ENCODE results near the gene PARD3B. TPM values are rescaled to one million over a fixed set of nuclear protein-coding genes. Genes with fewer than 3 reads are reported as not detected.
"Not testable (repeated sequence)": the region's sequence is repeated elsewhere in the genome, so short reads cannot be mapped to it uniquely, and the experiment has no call there.

The PARD3B gene
- total and polyA plus RNA-seq, 2 of the 13 experiments (the other 11 are each of a cell fraction or from before 2014, with no cell fraction given), result 0.71 to 2.3 TPM

DNA sequence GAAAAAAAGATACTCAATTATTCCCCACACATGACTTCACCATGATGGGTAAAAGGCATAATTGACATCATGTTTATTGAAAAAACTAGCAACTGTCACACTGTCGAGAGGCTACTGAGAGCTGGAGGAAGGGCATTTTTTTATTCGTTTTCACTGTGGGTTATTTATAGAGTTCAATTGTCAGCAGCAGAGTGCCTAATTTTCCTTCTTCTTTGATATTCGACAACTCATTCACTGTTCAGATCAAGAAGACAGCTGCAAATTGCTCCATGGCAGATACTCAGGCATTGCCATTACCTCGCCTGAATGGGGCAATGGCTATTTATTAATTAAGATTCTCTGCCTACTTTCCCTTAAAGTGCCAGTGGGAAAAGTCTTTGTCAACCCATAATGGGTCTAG lies 939.5 kb downstream of the PARD3B start (continued):
- TF ChIP-seq HES4 (CRISPR knock-in tag; IDR thresholded peaks at IDR 0.05; ENCODE audit: borderline replicate concordance) (no peak), CHD4 (IDR thresholded peaks at IDR 0.05; ENCODE audit: borderline replicate concordance, low read length) (no peak), MTA1 (CRISPR knock-in tag; IDR thresholded peaks at IDR 0.05; ENCODE audit: borderline replicate concordance) (no peak), GATA4 (IDR thresholded peaks at IDR 0.05; ENCODE audit: borderline replicate concordance, low read depth) (no peak), ZSCAN12 (CRISPR knock-in tag; IDR thresholded peaks at IDR 0.05) (no peak), NCOA2 (CRISPR knock-in tag; IDR thresholded peaks at IDR 0.05) (no peak), ZNF713 (CRISPR knock-in tag; IDR thresholded peaks at IDR 0.05) (no peak), ZNF44 (CRISPR knock-in tag; IDR thresholded peaks at IDR 0.05) (no peak)
- TF ChIP-seq, protein P1, sequence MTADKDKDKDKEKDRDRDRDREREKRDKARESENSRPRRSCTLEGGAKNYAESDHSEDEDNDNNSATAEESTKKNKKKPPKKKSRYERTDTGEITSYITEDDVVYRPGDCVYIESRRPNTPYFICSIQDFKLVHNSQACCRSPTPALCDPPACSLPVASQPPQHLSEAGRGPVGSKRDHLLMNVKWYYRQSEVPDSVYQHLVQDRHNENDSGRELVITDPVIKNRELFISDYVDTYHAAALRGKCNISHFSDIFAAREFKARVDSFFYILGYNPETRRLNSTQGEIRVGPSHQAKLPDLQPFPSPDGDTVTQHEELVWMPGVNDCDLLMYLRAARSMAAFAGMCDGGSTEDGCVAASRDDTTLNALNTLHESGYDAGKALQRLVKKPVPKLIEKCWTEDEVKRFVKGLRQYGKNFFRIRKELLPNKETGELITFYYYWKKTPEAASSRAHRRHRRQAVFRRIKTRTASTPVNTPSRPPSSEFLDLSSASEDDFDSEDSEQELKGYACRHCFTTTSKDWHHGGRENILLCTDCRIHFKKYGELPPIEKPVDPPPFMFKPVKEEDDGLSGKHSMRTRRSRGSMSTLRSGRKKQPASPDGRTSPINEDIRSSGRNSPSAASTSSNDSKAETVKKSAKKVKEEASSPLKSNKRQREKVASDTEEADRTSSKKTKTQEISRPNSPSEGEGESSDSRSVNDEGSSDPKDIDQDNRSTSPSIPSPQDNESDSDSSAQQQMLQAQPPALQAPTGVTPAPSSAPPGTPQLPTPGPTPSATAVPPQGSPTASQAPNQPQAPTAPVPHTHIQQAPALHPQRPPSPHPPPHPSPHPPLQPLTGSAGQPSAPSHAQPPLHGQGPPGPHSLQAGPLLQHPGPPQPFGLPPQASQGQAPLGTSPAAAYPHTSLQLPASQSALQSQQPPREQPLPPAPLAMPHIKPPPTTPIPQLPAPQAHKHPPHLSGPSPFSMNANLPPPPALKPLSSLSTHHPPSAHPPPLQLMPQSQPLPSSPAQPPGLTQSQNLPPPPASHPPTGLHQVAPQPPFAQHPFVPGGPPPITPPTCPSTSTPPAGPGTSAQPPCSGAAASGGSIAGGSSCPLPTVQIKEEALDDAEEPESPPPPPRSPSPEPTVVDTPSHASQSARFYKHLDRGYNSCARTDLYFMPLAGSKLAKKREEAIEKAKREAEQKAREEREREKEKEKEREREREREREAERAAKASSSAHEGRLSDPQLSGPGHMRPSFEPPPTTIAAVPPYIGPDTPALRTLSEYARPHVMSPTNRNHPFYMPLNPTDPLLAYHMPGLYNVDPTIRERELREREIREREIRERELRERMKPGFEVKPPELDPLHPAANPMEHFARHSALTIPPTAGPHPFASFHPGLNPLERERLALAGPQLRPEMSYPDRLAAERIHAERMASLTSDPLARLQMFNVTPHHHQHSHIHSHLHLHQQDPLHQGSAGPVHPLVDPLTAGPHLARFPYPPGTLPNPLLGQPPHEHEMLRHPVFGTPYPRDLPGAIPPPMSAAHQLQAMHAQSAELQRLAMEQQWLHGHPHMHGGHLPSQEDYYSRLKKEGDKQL (CRISPR knock-in tag; IDR thresholded peaks at IDR 0.05; ENCODE audit: low read depth), result no peak
- TF ChIP-seq, protein P2, sequence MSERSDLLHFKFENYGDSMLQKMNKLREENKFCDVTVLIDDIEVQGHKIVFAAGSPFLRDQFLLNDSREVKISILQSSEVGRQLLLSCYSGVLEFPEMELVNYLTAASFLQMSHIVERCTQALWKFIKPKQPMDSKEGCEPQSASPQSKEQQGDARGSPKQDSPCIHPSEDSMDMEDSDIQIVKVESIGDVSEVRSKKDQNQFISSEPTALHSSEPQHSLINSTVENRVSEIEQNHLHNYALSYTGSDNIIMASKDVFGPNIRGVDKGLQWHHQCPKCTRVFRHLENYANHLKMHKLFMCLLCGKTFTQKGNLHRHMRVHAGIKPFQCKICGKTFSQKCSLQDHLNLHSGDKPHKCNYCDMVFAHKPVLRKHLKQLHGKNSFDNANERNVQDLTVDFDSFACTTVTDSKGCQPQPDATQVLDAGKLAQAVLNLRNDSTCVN (CRISPR knock-in tag; IDR thresholded peaks at IDR 0.05; ENCODE audit: borderline replicate concordance), result no peak

DNA sequence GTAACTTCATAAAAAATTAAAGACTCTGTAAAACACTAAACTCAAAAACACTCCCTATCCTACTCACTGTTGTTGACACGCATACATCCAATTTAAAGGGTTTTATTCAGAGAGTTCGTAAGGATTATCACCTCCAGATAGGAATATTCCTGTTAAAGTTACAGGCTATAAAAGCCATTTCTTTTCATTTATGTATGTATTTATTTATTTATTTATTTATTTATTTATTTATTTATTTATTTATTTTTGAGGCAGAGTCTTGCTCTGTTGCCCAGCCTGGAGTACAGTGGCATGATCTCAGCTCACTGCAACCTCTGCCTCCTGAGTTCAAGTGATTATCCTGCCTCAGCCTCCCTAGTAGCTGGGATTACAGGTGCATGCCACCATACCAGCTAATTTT lies 948.3 kb downstream of the PARD3B start:
- H3K9me3 ChIP-seq (ENCODE audit: low read length); H3K4me2 ChIP-seq (ENCODE audit: low read depth, low read length); DNase-seq (ENCODE audit: low spot score); BruUV-seq (replicated peaks); ATAC-seq; H3K36me3 ChIP-seq (replicated peaks in 1 of 2; ENCODE audit: control insufficient read depth in 1 of 2, insufficient read depth in 2 of 2, low read length in 2 of 2); intact Hi-C loops (cut with micrococcal nuclease; ENCODE audit: unreplicated experiment); H3K9ac ChIP-seq (ENCODE audit: insufficient read depth, low read depth, low read length); CTCF ChIA-PET (ENCODE audit: low intra/inter-chr PET ratio, low total read pairs); POLR2A ChIA-PET; H3K79me2 ChIP-seq (ENCODE audit: insufficient read depth, low read length); H2AFZ ChIP-seq (ENCODE audit: low read length); H3K4me1 ChIP-seq (ENCODE audit: insufficient read depth, low read length); in situ Hi-C loops (cut with HindIII; ENCODE audit: extremely low pct_ligation_motif_present, low pct_unique_long_range_greater_than_20kb); H3K27ac ChIP-seq (ENCODE audit: extremely low read length, insufficient read depth, low read length); FAIRE-seq; H3K4me3 ChIP-seq (replicated peaks in 1 of 3; ENCODE audit: insufficient read depth in 1 of 3, low read depth in 2 of 3, low read length in 3 of 3); H4K20me1 ChIP-seq (ENCODE audit: insufficient read depth, low read length); H3K27me3 ChIP-seq (ENCODE audit: control insufficient read depth in 1 of 2, insufficient read depth in 2 of 2, low read length in 2 of 2): not testable (repeated sequence)
- WGBS (ENCODE audit: low lambda C conversion rate), result 95% methylated on average over 2 of the region's 2 CpGs

Data from HepG2 (cell line).